Astrocyte of the hippocampus (primary cell): ENCODE data around the gene FAM161B.
"Not testable (repeated sequence)": the region's sequence is repeated elsewhere in the genome, so short reads cannot be mapped to it uniquely, and the experiment has no call there.

Experiments used
- DNase-seq: peaks from one replicate; pipeline ENCODE4 v3.0.0; 2011; ENCODE audit warnings: low read depth, low spot score

The FAM161B gene

GRCh38 chr14:73949752-73950734 is at the start of gene FAM161B, which contains the start of gene COQ6:
Gene FAM161B, minus strand, starts transcription at chr14:73950094. Its CDS starts 68 bp downstream, at chr14:73950026.
Gene COQ6, plus strand, starts transcription at chr14:73950302. Its CDS starts 31 bp downstream, at chr14:73950333.
- peak; percentile 98 for DNase-seq

GRCh38 chr14:73998726-73999125 is 48.8 kb upstream of the FAM161B start:
- DNase-seq, result no peak

- no peak for DNase-seq
Measured at GRCh38 chr14:73997944-73998447, 48.1 kb upstream of the FAM161B start.

GRCh38 chr14:73997108-73997943 is 47.4 kb upstream of the FAM161B start:
- no peak for DNase-seq

GRCh38 chr14:73996731-73997107 is 46.8 kb upstream of the FAM161B start:
- no peak for DNase-seq

- no peak for DNase-seq
Measured at GRCh38 chr14:73995977-73996378, 46.1 kb upstream of the FAM161B start.

- not testable (repeated sequence) for DNase-seq
Measured at GRCh38 chr14:73994926-73995325, 45.0 kb upstream of the FAM161B start.

- DNase-seq, result no peak
Measured at GRCh38 chr14:73991092-73991491, 41.2 kb upstream of the FAM161B start.

- not testable (repeated sequence) for DNase-seq
Measured at GRCh38 chr14:73988656-73989055, 38.8 kb upstream of the FAM161B start.

GRCh38 chr14:73988065-73988464 is 38.2 kb upstream of the FAM161B start:
- no peak for DNase-seq

- no peak for DNase-seq
Measured at GRCh38 chr14:73977896-73978295, 28.0 kb upstream of the FAM161B start.

- DNase-seq, result no peak
Measured at GRCh38 chr14:73976125-73976524, 26.2 kb upstream of the FAM161B start.

- DNase-seq, result no peak
Measured at GRCh38 chr14:73973497-73973896, 23.6 kb upstream of the FAM161B start.

GRCh38 chr14:73968885-73969284 is 19.0 kb upstream of the FAM161B start:
- DNase-seq, result no peak

- no peak for DNase-seq
Measured at GRCh38 chr14:73965216-73965615, 15.3 kb upstream of the FAM161B start.

- no peak for DNase-seq
Measured at GRCh38 chr14:73961192-73961591, 11.3 kb upstream of the FAM161B start.

- DNase-seq, result no peak
Measured at GRCh38 chr14:73958591-73958990, 8.7 kb upstream of the FAM161B start.

- DNase-seq, result no peak
Measured at GRCh38 chr14:73955674-73956073, 5.8 kb upstream of the FAM161B start.

- no peak for DNase-seq
Measured at GRCh38 chr14:73953731-73954130, 3.8 kb upstream of the FAM161B start.

- no peak for DNase-seq
Measured at GRCh38 chr14:73945159-73945670, 4.7 kb downstream of the FAM161B start.

- DNase-seq, result no peak
Measured at GRCh38 chr14:73944432-73945158, 5.3 kb downstream of the FAM161B start.
